DND-41 (cell line): ENCODE data around the gene NUDT3.

Source experiments
- ATAC-seq: fragments of 200-7000 bp; cut with Tn5 transposase; 3 replicates; pipeline ENCODE4 v1.9.1; 2021; ENCODE audit warnings: low read depth; ENCODE audit not compliant: insufficient read depth
- DNase-seq: peaks from one replicate; pipeline ENCODE4 v3.0.0-alpha.2; 2020
- H2AFZ ChIP-seq: 2 replicates; pipeline ENCODE4 v1.6.0; 2012; ENCODE audit warnings: low read depth, low read length
- H3K27ac ChIP-seq: 2 replicates; pipeline ENCODE4 v1.5.1; 2012; ENCODE audit warnings: low read length, inconsistent platforms
- H3K27me3 ChIP-seq: fragments of 200-600 bp; sonication (generic); 2 replicates; pipeline ENCODE4 v1.6.0; 2012; ENCODE audit warnings: low read length, mild to moderate bottlenecking, inconsistent platforms; ENCODE audit not compliant: insufficient read depth, poor library complexity
- H3K36me3 ChIP-seq: 2 replicates; pipeline ENCODE4 v1.5.1; 2012; ENCODE audit warnings: low read length, inconsistent platforms; ENCODE audit not compliant: insufficient read depth
- H3K4me1 ChIP-seq: 2 replicates; pipeline ENCODE4 v1.5.1; 2012; ENCODE audit warnings: mild to moderate bottlenecking, low read length; ENCODE audit not compliant: insufficient read depth
- H3K4me2 ChIP-seq: 2 replicates; pipeline ENCODE4 v1.6.0; 2012; ENCODE audit warnings: mild to moderate bottlenecking, moderate library complexity, low read length, inconsistent platforms; ENCODE audit not compliant: insufficient read depth
- H3K4me3 ChIP-seq, 2 experiments: fragments of 200-600 bp in 1 of 2; shearing (Covaris generic) in 1 of 2; 2 replicates each; pipeline ENCODE4 v1.5.1; 2012 to 2016; ENCODE audit warnings: inconsistent platforms in 2 of 2, low read length in 2 of 2, mild to moderate bottlenecking in 2 of 2, low read depth in 1 of 2, moderate library complexity in 1 of 2
- H3K79me2 ChIP-seq: 2 replicates; pipeline ENCODE4 v1.6.0; 2012; ENCODE audit warnings: low read length, inconsistent platforms; ENCODE audit not compliant: insufficient read depth
- H3K9ac ChIP-seq: 2 replicates; pipeline ENCODE4 v1.6.0; 2012; ENCODE audit warnings: low read depth, mild to moderate bottlenecking, inconsistent platforms, low read length, moderate library complexity
- H3K9me3 ChIP-seq: 2 replicates; pipeline ENCODE4 v1.5.1; 2012; ENCODE audit warnings: low read length, moderate library complexity, mild to moderate bottlenecking, inconsistent platforms; ENCODE audit not compliant: insufficient read depth, severe bottlenecking
- H4K20me1 ChIP-seq: 2 replicates; pipeline ENCODE4 v1.6.0; 2012; ENCODE audit warnings: low read length; ENCODE audit not compliant: insufficient read depth
- CTCF ChIP-seq: IDR thresholded peaks from 2 replicates; pipeline ENCODE4 v1.5.1; 2012; ENCODE audit warnings: borderline replicate concordance, low read length, moderate library complexity, mild to moderate bottlenecking; ENCODE audit not compliant: poor library complexity, severe bottlenecking; ENCODE audit errors: extremely low read depth
- EZH2 ChIP-seq: IDR thresholded peaks from 3 replicates; pipeline ENCODE4 v1.6.1; 2012; ENCODE audit warnings: borderline replicate concordance, low read depth, mild to moderate bottlenecking, moderate library complexity, low read length, inconsistent platforms; ENCODE audit not compliant: severe bottlenecking

NUDT3 gene

GRCh38 chr6:34241351-34242215 lies 150.9 kb downstream of the NUDT3 start:
- Histone ChIP-seq H3K27ac (no peak overlapping the region), H3K4me1 (peaks cover 35% of the 10 kb centered on the region), H3K27me3 (no peaks in the 10 kb centered on the region), H3K9ac (no peak overlapping the region), H3K4me2 (no peak overlapping the region), H3K36me3 (peaks cover 79% of the 10 kb centered on the region), H4K20me1 (peaks cover 59% of the 10 kb centered on the region), H2AFZ (no peak overlapping the region), H3K79me2 (peaks cover 62% of the 10 kb centered on the region), H3K9me3 (no peaks in the 10 kb centered on the region), H3K4me3 (no peak overlapping the region)
- no peak for TF ChIP-seq EZH2
- TF ChIP-seq CTCF: no peak
- DNase-seq (no peak), ATAC-seq (no peak)

GRCh38 chr6:34240329-34241248 lies 151.9 kb downstream of the NUDT3 start:
- H3K9ac ChIP-seq: 0 out of 2 replicates have a peak overlapping the region, but pooled peaks have one; percentile 100
- ATAC-seq: no peak
- H3K4me1 ChIP-seq: peaks cover 41% of the 10 kb centered on the region

GRCh38 chr6:34239893-34240292 lies 152.6 kb downstream of the NUDT3 start:
- ATAC-seq (no peak), DNase-seq (no peak)
- H4K20me1 ChIP-seq: peaks cover 54% of the 10 kb centered on the region
- no peak for TF ChIP-seq CTCF
- no peak for TF ChIP-seq EZH2
- no peak overlapping the region for H2AFZ ChIP-seq
- peaks cover 67% of the 10 kb centered on the region for H3K36me3 ChIP-seq
- peak overlapping the region; percentile 100; the same call in 1 of the 2 replicates for H3K9ac ChIP-seq
- peaks cover 62% of the 10 kb centered on the region for H3K79me2 ChIP-seq
- H3K9me3 ChIP-seq: no peaks in the 10 kb centered on the region
- peak overlapping the region in 1 of 2 experiments; percentile 1; a peak in 1 of 4 replicates for H3K4me3 ChIP-seq
- H3K27ac ChIP-seq: peak overlapping the region; percentile 22
- peak overlapping the region; percentile 81 for H3K4me2 ChIP-seq
- H3K27me3 ChIP-seq: no peaks in the 10 kb centered on the region
- H3K4me1 ChIP-seq: peaks cover 41% of the 10 kb centered on the region

More at GRCh38 chr6:34240329-34241248, 151.9 kb downstream of the NUDT3 start:
- Histone ChIP-seq H3K36me3 (peaks cover 74% of the 10 kb centered on the region), H4K20me1 (peaks cover 56% of the 10 kb centered on the region), H2AFZ (no peak overlapping the region), H3K27me3 (no peaks in the 10 kb centered on the region), H3K79me2 (peaks cover 62% of the 10 kb centered on the region), H3K9me3 (no peaks in the 10 kb centered on the region), H3K4me3 (no peak overlapping the region), H3K4me2 (peak overlapping the region; percentile 81; the same call in 1 of the 2 replicates), H3K27ac (no peak overlapping the region)
- TF ChIP-seq EZH2 (no peak), CTCF (no peak)
- no peak for DNase-seq
